DMS153 treated with DMSO at 0.1 percent for 48 hours (cell line): ENCODE results near the gene PROC.
"Not testable (repeated sequence)": the region's sequence is repeated elsewhere in the genome, so short reads cannot be mapped to it uniquely, and the experiment has no call there.

ENCODE experiments used
- DNase-seq: peaks from one replicate; lab custom pipeline; 2025; ENCODE audit not compliant: unreplicated experiment; lab: John Stamatoyannopoulos, UW

The PROC gene

DNA sequence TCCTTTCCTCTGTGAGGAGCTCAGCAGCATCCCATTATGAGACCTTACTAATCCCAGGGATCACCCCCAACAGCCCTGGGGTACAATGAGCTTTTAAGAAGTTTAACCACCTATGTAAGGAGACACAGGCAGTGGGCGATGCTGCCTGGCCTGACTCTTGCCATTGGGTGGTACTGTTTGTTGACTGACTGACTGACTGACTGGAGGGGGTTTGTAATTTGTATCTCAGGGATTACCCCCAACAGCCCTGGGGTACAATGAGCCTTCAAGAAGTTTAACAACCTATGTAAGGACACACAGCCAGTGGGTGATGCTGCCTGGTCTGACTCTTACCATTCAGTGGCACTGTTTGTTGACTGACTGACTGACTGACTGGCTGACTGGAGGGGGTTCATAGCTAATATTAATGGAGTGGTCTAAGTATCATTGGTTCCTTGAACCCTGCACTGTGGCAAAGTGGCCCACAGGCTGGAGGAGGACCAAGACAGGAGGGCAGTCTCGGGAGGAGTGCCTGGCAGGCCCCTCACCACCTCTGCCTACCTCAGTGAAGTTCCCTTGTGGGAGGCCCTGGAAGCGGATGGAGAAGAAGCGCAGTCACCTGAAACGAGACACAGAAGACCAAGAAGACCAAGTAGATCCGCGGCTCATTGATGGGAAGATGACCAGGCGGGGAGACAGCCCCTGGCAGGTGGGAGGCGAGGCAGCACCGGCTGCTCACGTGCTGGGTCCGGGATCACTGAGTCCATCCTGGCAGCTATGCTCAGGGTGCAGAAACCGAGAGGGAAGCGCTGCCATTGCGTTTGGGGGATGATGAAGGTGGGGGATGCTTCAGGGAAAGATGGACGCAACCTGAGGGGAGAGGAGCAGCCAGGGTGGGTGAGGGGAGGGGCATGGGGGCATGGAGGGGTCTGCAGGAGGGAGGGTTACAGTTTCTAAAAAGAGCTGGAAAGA lies 7.6 kb downstream of the PROC start:
- DNase-seq, result no peak

DNA sequence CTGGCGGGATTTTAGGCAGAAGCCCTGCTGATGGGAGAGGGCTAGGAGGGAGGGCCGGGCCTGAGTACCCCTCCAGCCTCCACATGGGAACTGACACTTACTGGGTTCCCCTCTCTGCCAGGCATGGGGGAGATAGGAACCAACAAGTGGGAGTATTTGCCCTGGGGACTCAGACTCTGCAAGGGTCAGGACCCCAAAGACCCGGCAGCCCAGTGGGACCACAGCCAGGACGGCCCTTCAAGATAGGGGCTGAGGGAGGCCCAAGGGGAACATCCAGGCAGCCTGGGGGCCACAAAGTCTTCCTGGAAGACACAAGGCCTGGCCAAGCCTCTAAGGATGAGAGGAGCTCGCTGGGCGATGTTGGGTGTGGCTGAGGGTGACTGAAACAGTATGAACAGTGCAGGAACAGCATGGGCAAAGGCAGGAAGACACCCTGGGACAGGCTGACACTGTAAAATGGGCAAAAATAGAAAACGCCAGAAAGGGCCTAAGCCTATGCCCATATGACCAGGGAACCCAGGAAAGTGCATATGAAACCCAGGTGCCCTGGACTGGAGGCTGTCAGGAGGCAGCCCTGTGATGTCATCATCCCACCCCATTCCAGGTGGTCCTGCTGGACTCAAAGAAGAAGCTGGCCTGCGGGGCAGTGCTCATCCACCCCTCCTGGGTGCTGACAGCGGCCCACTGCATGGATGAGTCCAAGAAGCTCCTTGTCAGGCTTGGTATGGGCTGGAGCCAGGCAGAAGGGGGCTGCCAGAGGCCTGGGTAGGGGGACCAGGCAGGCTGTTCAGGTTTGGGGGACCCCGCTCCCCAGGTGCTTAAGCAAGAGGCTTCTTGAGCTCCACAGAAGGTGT lies 8.5 kb downstream of the PROC start:
- no peak for DNase-seq

DNA sequence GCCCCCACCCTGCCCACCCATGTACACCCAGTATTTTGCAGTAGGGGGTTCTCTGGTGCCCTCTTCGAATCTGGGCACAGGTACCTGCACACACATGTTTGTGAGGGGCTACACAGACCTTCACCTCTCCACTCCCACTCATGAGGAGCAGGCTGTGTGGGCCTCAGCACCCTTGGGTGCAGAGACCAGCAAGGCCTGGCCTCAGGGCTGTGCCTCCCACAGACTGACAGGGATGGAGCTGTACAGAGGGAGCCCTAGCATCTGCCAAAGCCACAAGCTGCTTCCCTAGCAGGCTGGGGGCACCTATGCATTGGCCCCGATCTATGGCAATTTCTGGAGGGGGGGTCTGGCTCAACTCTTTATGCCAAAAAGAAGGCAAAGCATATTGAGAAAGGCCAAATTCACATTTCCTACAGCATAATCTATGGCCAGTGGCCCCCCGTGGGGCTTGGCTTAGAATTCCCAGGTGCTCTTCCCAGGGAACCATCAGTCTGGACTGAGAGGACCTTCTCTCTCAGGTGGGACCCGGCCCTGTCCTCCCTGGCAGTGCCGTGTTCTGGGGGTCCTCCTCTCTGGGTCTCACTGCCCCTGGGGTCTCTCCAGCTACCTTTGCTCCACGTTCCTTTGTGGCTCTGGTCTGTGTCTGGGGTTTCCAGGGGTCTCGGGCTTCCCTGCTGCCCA lies 9.3 kb downstream of the PROC start:
- no peak for DNase-seq

DNA sequence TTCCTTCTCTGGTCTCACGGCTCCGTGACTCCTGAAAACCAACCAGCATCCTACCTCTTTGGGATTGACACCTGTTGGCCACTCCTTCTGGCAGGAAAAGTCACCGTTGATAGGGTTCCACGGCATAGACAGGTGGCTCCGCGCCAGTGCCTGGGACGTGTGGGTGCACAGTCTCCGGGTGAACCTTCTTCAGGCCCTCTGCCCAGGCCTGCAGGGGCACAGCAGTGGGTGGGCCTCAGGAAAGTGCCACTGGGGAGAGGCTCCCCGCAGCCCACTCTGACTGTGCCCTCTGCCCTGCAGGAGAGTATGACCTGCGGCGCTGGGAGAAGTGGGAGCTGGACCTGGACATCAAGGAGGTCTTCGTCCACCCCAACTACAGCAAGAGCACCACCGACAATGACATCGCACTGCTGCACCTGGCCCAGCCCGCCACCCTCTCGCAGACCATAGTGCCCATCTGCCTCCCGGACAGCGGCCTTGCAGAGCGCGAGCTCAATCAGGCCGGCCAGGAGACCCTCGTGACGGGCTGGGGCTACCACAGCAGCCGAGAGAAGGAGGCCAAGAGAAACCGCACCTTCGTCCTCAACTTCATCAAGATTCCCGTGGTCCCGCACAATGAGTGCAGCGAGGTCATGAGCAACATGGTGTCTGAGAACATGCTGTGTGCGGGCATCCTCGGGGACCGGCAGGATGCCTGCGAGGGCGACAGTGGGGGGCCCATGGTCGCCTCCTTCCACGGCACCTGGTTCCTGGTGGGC lies 10.0 kb downstream of the PROC start:
- no peak for DNase-seq

DNA sequence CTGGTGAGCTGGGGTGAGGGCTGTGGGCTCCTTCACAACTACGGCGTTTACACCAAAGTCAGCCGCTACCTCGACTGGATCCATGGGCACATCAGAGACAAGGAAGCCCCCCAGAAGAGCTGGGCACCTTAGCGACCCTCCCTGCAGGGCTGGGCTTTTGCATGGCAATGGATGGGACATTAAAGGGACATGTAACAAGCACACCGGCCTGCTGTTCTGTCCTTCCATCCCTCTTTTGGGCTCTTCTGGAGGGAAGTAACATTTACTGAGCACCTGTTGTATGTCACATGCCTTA lies 10.5 kb downstream of the PROC start:
- DNase-seq, result no peak

DNA sequence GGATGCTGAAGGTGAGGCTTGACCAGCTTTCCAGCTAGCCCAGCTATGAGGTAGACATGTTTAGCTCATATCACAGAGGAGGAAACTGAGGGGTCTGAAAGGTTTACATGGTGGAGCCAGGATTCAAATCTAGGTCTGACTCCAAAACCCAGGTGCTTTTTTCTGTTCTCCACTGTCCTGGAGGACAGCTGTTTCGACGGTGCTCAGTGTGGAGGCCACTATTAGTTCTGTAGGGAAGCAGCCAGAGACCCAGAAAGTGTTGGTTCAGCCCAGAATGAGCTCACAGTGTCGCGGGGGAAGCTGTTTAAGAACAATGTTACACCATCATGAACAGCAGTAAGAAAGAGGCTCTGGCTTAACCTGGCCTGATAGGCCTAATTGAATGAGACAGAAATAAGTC lies 11.1 kb downstream of the PROC start:
- DNase-seq, result no peak

DNA sequence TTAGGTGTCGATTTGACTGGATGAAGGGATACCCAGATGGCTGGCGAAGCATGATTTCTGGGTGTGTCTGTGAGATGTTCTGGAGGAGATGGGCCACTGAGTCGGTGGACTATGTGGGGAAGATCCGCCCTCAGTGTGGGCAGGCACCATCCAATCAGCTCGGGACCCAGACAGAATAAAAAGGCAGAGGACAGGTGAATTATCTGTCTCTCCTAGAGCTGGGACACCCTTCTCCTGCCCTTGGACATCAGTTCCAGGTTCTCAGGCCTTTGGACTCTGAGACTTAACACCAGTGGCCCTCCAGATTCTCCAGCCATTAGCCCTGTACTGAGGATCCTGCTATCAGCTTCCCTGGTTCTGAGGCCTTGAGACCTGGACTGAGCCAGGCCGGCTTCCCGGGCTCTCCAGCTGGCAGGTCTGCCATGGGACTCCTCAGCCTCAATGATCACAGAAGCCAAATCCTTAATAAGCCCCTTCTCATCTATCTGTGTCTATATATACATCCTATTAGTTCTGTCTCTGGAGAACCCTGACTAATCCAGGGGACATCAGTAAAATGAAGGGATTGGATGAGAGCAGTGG lies 11.7 kb downstream of the PROC start:
- DNase-seq, result no peak

DNA sequence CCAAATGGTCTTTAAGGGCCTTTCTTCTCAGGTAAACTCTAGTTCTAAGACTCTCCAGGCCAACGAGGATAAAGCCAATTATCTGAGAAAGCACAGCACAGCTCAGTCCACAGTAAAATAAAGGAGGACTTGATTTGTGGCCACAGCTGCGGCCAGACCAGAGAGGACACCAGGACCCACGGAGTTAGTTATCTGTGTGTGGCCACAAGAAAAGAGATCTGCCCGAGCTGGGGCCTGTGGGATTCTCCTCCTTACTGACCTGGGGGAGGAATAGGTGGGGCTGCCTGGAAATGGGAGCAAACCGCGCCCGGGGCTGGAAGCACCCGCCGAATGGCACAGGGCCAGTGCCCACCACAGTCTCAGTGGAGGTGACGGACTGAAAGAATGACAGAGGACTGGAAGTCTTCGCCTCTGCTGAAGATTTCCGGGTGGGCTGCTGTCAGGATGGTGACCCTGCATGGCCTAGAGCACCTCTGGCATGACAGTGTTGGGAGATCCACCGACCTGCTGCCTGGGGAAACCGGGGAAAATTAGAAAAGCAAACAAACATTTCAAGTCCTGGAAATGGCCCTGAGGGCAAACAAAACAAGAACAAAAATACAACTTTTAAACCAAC lies 13.3 kb downstream of the PROC start:
- no peak for DNase-seq

DNA sequence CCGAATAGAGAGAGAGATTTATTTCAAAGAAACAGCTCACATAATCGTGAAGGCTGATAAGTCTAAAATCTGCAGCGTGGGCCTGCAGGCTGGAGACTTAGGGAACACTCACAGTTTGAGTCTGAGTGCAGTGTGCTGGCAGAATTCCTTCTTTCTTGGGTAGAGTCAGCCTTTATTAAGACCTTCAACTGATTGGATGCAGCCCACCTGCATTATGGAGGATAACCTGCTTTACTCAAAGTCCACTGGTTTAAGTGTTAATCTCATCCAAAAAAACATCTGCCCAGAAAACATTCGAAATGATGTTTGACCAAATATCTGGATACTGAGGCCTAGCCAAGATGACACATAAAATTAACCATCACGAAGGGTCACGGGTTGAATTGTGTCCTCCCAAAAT lies 16.3 kb downstream of the PROC start:
- DNase-seq, result no peak

DNA sequence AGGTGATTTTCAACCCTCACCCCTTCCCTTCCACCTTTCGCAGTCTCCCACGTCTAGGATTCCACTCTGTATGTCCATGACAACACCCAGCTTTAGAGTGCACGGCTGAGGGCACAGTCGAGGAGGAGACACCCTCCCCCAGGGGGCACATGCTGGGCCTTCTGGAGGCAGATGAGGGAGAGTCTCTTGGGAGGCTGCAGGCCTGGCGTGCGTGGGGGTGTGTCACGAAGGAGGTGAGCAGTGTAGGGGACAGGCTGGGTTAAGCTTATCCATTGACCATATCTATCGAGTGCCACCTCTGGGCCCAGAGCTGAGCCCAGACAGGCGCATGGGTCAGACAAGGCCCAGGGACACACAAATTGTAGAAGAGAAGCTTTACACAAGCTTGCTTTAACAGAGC lies 18.8 kb downstream of the PROC start:
- DNase-seq, result no peak

DNA sequence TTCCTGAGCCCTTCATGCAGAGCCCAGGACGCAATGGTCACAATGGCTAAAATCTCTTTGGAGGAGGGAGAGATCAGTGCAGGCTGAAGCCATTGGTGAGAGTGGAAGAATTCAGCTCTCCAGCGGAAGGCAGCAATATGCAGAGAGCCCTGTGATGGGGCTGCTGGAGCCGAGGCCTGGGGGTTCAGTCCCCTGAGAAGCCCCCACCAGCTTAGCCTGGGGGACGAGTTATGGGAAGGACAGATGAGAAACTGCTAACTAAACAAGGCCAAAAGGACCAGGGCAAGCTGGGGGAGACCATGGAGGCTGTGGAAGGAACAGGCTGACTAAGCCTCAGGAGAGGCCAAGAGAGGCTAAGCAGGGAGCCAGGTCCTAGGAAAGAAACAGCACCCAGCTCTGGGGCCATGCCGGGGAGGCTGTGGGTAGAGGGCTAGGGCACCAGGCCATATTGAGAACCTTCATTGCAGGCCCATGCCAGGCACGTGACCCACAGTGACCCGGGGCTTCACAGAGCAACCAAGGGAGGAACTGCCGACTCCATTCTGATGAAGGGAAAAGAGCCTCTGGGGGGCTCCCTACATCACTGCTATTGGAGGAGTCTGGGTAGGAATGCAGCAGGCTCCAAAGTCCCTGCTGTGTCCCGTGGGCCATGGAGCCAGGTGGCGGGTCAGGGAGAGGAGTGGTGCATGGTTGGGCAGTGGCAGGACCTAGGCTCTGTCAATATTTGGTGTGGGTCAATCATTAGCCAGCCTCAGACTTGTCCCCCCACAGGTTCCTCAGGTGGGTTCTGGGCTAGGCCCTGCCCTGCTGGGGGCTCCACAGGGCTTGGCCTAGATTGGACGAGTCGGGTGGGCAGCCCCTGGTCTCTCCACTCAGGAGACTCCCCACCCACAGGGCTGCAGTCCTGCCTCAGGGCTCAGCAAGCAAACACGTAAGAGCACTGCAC lies 19.8 kb downstream of the PROC start:
- no peak for DNase-seq

DNA sequence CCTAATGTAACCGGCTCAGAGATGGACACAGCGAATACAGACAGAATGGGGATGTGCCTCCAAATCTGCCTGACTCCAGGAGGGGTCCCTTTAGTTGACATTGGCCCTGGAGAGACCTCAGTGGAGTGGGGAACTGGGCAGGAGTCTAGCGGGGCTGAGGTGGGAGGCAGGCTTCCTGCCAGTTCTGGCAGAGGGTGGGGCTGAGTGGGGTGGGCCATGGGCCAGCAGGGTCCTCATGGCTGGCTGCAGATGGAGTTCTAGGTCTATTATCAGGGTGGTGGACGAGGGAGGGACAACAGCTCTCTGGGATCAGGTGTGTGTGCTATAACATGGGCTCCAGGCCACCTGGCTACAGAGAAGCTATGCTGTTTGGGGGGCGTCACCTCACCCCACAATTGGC lies 21.1 kb downstream of the PROC start:
- DNase-seq, result no peak

DNA sequence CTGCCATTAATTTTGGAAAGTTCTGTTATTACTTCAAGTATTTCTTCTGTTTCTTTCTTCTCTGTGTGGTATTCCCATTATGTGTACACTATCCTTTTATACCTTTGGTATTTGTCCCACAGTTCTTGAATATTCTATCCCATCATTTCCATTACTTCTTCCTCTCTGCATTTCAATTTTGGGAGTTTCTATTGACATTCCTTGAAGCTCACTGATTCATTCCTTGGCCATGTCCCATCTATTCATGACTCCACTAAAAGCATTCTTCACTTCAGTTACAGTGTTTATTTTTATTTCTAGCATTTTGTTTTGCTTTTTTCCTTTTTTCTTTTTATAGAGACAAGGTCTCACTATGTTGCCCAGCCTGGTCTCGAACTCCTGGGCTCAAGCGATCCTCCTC lies 30.3 kb downstream of the PROC start:
- DNase-seq, result no peak

DNA sequence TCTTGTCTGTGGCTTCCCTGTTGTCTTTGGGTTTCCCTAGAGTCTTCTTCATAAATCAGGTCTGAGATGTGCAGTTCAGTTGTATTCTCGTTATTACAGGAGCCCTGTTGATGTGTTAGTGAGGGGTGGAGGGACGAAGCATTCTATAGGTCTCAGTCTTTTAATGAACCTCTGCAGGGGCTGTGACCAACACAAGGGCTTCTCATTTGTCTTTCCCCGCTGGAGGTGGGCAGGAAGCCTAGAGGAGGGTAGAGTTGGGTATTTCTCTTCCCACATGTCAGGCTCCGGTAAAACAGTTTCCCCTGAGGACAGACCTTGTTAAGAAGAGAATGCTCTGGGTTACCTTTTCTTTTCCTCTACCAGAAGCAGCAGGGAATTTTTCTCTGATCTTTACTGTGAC lies 31.2 kb downstream of the PROC start:
- DNase-seq, result no peak

DNA sequence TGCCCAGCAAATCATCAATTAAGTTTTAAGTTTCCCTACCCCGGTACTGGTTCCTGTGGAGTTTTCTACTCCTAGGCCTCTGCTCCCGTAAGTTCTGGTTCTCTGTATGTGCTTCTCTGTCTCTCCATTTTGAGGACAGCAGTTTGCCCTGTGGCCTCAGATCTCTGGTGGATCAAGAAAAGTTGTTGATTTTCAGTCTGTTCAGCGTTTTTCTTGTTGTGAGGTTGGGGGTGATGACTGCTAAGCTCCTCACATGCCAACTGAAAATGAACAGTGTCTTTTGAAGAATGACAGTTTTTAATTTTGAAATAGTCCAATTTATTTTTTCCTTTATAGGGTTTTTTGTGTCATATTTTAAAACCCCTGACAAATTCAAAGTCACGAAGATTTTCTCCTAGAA lies 31.7 kb downstream of the PROC start:
- no peak for DNase-seq

DNA sequence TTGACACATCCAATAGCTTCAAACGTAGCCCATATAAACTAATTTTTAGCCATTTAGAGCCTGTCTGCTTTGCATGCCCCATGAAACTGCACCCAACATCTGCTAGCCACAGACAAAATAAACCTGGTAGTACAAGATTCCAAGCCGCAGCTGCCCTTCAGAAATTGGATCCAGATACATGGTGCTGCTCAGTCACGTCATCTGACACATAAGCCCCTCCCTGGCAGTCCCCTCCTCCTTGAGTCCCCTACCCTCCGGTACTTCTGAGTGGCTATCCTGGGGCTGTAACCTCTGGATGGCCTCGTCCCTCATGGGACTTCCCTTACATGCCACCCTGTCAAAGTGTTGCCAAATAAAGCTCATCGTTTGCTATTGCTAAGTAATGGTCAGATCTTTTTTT lies 33.8 kb downstream of the PROC start:
- DNase-seq, result no peak

DNA sequence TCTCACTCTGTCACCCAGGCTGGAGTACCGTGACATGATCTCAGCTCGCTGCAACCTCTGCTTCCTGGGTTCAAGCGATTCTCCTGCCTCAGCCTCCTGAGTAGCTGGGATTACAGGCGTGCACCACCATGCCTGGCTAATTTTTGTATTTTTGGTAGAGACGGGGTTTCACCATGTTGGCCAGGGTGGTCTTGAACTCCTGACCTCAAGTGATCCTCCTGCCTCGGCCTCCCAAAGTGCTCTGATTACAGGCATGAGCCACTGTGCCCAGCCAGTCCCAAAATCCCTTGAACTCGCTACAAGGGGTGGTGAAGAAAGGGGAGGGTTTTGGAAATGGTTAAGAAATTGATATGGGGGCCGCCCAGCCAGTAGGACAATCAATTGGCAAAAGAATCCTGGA lies 34.2 kb downstream of the PROC start:
- DNase-seq, result not testable (repeated sequence)

DNA sequence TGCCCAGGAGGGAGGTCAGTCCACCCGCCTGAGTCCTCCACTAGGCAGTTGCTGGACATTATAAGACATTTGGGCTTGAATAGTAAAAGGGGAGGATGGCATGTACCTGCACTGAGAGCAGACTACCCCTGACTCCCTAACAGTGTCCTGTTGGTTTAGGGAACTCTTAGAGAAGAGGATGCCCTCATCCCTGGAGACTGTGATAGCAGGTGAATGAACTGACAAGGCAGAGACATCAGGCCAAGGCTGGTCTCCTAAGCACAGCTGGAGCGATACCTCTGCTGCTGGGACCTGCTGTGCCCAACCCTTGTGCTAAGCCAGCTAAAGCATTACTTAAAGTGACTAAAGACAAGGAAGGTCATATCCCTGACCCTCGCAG lies 34.8 kb downstream of the PROC start:
- DNase-seq, result no peak
